Stimulated activated CD4-positive, alpha-beta T cell treated with anti-CD3 and anti-CD28 coated beads, TNF-alpha, amount 100 ng/mL, for 4 hours (primary cell): ENCODE results near the gene ALOX12B.

ENCODE experiments used
- DNase-seq, 3 experiments: peaks; one replicate each; pipeline ENCODE4 v3.0.0-alpha.2; 2020; ENCODE audit warnings: low read depth in 3 of 3

Gene ALOX12B

DNA sequence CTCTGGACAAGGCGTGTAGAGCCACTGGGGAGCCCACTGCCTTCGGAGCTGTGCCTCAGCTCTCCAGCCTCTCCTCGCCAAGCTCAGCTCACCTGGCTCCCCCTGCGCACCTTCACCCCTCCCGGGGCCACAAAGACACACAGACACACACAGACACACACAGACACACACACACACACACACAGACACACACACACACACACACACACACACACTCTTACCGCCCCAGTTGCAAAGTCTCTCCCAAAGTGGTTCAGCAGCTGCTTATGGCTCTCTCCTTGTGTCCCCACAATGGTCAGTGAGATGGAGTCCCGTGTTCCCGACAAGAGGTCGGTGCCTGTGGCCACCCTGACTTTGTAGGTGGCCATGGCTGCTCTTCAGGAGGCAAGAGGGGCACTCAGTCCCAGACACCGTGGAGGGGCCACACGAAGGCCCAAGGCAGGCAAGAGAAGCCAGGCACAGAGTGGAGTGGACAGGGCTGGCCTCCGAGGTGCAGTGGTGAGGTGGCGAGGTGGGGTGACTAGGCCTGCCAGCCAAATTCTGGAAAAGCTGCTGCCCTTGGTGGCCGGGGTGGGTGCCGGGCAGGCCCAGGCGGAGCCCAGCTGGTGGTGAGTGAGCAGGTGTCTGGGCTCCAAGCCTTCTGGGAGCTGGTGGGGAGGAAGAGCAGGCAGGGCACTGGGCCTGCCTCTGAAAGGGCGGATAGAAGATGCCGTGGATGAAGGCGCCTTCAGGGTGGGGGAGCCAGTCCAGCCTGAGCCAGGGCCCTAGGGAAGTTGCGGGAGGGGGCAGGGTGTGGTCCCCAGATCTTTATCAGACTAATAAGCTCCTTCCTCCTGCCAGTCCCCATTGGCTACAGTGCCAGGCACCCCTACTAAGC is at the start of gene ALOX12B:
TSS of gene ALOX12B (minus strand) at position 642 of the 877 bp plus-strand sequence. CDS start at position 368, 274 bp downstream.
- DNase-seq = no peak

DNA sequence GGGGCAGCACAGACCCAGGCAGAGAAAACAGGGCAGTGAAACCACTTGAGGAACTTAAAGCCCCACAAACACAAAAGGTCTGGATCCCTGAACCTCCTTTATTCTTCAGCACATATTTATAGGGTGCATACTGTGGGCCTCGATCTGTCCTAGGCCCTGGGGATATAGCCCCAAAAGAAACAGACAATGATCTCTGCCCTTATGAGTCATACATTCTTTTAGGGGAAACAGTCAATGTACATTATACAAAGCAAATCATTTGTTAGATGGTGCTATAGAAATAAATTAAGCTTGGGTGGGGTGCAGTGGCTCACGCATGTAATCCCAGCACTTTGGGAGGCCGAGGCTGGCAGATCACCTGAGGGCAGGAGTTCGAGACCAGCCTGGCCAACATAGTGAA is 46.4 kb upstream of the ALOX12B start:
- no peak for DNase-seq

DNA sequence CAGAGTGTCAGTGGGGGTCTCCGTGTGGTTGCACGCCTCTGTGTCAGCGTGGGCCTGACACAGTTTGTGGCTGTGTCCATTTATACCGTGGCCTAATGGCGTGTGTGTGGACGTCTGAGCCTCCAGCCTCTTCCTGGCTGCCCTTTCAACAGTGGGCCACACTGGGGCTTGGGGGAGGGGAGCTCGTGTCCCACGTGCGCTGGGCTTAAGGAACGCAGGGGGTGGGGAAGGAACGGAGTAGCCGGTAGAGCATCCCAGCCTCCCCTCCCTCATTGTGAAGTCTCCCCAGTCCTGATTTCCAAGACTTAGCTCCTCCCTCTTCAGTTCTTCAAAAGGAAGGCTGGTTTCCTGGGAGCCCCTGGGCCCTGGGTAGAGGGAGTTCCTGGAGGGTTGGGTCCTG is 45.9 kb upstream of the ALOX12B start:
- no peak for DNase-seq

DNA sequence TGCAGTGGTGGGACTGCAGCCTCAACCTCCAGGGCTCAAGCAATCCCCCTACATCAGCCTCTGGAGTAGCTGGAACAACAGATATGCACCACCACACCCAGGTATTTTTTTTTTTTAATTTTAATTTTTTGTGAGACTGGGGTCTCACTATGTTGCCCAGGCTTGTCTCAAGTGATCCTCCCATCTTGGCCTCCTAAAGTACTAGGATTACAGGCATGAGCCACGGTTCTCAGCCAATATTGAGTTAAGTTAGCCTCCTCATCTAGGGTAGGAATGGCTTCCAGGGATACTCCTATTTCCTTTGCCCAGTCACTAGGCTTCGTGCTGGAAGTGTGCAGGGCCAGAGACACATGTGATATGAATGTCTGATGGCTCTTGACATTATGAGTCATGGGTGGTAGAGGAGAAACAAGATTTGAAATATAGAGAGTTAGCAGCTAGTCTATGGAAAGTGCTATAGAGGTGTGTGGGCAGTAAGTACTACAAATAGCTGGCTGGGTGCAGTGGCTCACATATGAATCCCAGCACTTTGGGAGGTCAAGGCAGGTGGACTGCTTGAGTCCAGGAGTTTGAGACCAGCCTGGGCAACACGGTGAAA is 44.4 kb upstream of the ALOX12B start:
- DNase-seq = no peak

DNA sequence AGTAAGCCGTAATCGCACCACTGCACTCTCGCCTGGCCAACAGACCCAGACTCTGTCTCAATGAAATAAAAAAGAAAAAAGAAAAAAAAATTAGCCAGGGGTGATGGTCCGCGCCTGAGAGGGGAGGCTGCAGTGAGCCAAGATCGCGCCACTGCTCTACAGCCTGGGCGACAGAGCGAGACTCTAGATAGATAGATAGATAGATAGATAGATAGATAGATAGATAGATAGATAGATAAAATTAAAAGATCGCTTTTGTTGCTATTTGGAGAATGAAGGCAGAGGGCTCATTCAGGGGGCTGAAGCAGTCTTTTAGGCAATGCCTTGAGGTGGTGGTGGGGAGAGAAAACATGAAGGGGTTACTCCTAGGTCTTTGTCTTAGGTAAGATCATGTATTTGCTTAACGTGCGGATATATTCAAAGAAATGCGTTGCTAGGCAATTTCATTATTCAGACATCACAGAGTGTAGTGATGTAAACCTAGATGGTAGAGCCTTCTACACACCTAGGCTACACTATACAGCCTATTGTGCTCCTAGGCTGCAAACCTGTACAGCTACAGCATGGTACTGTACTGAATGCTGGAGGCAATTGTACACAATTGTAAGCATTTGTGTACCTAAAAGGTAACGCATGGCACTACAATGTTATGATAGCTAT is 40.7 kb upstream of the ALOX12B start:
- no peak for DNase-seq

DNA sequence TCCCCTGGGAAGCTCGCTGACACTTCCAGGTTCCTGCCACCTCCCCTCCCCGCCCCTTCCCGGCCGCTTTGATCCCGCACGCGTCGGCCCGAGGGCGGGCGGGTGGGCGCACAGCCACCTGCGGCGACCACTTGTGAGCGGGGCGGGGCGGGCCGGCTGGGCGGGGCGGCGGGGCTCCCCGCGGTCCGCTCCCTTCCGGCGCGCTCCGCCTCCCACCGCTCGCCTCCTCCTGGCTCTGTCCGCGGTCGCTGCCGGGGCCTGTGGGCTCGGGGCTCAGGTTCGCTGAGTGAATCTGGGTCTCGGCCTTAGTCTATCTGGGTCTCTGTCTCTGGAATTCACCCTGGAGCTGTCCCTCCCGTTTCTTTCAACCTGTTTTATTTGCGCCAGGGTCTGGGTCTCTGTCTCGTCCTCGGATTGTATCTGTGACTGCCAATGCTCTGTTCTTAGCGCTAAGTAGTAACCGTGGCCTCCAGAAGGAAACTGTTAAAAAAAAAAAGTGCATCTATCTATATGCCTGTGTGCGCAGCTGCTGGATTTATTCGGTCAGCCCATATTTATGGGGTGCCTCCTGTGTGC is 39.1 kb upstream of the ALOX12B start:
- DNase-seq = peak in 1 of 3 experiments; percentile 44

DNA sequence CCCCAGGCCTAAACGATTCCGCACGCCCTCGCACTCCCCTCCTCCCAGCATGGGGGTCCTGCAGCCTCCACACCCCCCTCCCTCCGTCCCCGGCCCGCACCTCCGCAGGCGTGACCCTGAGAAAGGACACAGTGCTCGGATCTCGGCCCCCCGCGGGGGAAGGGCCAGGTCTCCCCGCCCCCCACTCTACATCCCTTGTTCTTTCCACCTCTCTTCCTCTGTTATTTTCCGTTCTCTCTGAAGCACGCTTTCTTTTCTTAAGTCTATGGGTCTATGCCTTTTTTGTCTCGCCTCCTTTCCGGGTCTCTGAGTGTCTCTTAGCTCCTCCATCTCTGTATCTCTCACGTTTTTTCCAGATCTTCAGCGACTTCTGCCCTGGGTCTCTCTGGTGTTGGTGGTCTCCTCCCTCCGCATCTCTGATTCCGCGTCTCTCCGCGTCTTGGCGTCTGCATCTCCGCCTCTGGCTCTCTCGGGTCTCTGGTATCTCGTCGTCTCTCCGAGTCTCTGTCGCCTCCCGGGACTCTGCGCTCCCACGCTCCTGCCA is 38.5 kb upstream of the ALOX12B start:
- no peak for DNase-seq

DNA sequence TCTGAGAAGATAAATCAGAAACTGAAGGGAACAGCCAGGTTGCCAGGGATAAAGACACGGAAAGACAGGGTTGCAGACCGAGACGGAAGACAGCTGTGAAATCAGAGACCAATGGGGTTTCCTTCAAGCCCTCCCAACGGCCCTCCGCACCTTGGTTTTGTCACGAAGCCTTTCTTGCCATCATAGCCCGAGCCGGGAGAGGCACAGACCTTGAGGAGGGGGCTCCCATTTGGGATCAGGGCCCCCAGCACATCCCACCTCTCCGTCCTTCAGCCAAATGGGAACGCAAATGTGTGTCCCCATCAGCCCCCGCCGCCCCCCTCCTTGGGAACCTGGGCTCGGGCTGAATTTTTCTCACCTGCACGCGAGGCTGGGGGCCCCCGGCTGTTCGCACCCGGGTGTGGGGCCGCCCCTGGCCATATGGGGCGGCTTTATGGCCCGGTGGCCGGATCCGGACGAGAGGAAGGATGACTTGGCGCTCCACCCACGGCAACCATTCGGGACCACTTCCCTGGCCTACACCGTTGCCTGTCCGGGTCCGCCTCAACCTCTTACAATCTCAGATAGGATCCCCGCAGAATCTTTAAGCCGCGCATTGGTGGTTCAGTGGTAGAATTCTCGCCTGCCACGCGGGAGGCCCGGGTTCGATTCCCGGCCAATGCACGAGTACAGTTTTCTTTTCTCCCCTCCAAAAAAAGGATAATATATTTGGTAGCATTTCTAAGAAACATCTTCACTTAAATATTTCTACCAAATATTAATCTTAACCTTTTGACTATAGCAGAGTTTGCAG is 37.8 kb upstream of the ALOX12B start:
- peak; percentile 77 to 87 (median 87) for DNase-seq

DNA sequence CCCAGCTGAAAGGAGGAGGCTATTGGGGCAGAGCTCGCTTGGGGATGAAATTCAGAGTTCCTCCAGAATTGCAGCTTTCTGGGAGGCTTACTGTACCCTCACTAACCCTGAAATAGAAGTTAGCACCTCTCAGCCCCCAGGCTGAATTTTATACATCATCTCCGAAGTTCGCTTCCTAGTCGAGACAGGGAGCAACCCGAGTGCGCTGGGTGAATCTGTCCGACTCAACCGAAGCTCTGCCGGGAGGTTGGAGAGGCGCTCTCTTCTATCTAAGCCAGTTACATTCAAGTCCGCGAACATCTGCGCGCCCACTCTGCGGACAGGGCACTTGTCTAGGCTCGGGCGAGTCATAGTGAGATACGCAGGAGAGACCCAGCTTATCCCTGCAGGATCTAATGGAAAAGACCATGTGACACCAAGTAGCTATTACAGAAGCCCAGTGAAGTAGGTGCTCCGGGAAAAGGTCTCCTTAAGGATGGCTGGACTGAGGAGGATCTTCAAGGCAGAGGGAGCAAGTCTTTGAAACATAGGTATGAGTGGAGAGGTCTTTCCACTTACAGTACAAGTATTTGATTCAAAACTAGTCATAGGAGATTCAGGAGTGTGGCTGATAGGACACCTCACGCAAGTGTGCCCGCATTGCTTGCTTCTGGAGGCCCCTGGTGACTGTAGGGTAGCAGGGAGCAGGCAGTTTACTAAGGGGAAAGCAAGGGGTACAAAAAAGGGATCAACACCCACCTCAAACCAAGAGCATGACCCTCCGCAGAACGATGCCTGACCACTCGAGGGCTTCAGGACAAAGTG is 37.0 kb upstream of the ALOX12B start:
- DNase-seq = no peak

DNA sequence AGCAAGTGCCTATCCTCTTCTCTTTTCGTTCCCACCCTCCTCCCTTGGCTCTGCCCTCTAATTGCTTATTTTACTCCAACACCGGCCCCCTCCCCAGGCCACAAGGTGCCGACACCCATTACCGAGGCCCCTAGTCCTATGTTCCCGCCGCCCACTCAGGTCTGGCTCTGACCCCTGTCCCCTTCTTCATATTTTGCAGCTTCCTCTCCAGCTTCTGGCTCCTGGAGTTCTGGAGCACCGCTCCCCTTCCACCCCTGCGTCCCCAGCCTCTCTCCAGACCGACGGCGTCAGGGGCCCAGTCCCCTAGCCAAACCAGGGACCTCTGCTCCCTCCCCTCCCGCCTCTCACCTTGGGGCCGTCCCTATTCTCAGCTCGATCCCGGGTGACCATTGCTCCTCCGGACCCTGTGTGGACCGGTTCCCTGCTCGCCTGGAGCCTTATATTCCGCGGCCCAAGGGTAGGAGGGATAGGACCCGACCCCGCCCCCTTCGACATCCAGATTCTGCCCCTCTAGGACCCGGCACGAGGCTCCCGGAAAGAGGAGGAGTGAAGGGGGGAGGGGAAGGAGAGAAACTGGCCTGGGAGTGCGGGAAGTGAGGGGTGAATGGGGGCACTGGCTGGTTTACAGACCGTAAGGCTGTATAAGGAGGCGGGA is 36.3 kb upstream of the ALOX12B start, which contains the start of gene HES7:
TSS of gene HES7 (minus strand) at position 412 of the 655 bp plus-strand sequence. CDS start at position 390, 22 bp downstream.
- no peak for DNase-seq

DNA sequence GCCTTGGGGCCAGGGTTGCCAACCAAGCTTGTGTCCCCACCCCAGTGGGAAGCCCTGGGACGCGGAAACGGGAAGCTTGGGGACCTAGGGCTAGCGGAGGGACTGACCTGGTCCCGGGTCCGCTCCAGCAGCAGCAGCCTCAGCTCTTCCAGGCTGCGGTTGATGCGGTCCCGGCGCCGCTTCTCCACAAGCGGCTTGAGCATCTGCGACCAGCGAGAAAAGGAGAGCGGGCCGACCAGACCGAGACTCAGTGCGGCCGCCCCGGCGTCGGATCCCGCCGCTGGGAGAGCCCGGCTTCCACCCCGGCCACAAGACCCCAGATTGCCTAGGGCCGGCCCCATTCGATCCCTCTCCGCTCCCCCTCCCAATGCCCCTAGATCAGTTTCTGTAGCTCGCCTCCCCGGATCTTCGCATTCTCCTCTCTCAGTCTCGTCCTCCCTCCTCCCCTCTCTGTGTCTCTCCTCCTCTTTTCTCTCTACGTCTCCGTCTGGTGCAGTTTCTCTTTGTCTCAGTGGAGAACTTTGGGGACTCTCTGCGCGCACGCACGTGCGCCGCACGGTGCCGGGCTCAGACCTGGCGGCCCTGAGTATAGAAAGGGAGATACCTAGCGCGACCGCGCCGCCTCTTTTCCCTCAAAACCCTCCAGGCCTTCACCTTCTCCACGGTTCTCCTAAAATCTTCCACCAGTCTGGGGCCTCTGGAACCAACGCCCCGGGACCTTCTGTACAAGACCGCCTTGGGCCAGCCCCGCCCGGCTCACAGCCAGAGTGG is 35.6 kb upstream of the ALOX12B start:
- DNase-seq = peak in 1 of 3 experiments; percentile 33

DNA sequence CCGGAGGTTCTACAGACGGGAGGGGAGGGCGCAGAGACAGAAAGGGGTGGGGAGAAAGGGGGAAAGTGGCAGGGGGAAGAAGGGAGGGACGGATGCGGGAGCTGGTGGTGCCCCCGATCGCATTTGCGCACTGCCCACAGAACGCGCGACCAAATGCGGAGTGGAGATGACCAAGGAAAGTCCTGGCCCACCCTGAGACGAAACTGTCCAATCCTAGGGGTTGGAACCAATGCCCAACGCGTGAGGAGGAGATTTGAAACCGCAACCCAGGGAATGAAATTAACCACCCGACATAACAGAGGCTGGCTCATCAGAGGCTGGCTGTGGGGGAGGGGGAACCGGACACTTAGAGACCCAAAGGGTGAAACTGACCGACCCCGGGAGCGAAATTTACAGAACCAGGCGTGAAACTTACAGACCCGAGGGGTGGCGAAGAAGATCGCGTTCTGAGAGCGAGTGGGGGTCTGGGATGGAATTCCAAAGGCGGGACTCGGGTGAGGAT is 35.0 kb upstream of the ALOX12B start:
- no peak for DNase-seq

DNA sequence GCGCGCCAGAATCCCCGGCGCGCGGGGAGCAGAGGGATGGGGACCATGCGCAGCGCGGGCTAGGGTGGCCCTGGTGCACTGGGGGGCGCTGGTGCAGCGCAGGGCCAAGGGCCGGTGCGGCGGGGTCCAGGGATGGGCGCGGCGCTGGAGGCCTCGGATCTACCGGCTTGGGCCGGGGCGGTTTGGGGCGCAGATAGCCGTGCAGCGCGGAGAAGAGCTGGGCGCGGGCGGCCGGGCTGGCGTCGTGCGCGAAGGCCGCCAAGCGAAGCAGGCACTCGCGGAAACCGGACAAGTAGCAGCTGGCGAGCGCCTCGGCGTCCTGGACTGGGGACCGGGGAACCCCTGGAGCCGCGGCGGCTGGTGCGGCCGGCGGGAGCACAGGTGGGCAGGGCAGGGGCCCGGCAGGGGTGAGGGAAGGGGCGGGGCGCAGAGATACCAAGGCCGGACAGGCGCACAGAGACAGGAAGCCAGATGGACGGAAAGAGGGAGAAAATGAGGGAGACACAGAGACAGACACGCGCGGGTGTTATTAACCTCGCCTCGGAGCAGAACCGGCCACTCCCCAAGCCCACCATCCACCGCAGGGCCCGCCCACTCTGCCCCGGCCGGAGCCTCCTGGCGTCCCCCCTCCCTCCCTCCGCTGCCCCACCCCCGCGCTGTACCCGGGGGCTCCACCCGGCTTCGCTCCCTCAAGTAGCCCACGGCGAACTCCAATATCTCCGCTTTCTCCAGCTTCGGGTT is 34.3 kb upstream of the ALOX12B start:
- DNase-seq = peak in 1 of 3 experiments; percentile 39

DNA sequence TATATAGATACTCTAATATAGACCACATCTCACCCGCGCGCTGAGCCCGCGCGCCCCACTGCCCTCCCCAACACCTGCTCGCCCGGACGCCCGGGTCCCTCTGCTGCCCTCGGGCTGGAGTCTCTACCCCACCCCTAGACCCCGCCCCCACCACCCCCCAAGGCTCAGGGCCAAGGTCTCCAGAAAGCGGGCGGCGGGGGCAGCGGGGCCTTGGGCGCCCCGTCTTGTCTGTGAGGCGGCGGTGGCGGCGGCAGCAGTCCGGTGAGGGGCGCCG is 33.8 kb upstream of the ALOX12B start:
- no peak for DNase-seq

DNA sequence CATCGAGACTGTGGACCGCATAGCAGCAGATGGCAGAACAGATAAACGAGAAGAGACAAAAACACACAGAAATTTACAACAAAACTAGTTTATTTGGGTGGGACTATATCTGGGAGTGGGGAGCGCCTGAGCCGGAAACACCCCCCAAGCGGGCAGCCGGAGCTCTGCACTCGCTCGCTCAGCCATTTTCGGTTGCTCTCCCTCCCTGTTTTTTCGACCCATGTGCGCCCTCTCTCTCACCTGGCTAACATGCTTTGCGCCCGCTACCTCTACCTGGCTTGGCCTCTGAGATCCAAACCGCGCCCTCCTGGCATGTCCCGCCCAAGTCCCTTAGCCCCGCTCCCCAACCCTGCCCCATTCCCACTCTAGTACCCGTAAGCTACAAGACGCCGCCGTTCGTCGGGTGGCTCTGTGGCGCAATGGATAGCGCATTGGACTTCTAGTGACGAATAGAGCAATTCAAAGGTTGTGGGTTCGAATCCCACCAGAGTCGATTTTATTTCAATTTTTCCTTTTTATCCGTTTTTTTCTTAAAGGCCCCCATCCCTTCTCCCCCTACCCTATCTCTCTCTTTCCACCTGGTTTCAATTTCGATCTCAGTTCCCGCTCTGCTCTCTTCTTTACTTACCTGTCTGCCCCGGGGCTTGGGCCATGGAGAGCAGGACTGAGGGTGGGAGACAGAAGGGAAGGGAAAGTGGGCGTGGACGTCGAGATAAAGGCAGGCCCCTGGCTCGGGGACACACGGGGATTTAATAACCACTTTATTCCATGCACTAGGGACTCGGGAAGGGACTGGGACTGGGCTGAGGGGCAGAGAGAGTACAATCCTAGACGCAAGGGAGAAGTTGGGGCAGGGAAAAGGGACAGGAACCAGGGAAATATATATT is 33.2 kb upstream of the ALOX12B start:
- DNase-seq = peak; percentile 57 to 70 (median 68)

DNA sequence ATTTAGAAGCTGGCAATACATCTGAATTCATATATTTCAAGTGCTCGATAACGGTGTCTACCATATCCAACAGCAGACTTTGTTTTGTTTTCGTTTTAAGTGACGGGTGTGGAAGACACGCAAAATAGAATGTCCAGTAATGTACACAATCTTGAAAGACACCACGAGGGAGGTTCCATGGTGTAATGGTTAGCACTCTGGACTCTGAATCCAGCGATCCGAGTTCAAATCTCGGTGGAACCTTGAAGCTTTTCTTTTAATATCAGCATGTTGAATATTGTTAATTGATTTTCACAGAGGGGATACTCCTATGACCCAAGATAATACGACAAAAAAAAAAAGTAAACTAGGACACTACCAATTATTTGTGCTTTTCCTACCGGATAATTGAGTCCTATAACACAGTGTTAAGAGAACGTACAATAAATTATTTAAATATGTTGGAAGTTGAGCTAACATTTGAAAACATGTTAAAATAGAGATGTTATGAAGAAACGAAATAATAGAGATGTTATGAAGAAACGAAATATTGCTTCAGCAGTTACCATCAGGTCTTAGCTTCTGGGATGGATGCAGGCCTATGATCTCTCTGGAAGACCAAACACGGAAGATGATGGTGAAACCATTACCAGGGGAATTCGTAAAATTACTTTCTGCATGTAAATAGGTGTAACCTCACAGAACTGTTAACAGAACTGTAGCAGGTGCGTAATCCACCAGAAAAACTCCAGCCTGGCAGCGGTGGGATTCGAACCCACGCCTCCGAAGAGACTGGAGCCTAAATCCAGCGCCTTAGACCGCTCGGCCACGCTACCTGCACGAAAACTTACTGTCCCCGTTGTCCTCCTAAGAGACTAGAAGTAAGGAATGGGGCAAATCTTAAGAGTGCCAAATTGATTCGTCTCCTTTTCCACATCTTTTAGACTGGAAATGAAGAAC is 32.3 kb upstream of the ALOX12B start:
- peak; percentile 75 to 88 (median 75) for DNase-seq
